Chondrocyte (in vitro differentiated cells): ENCODE data around the gene TSPAN9. TPM values are rescaled to one million over a fixed set of nuclear protein-coding genes. Genes with fewer than 3 reads are reported as not detected.

Source experiments
- DNase-seq: peaks from one replicate; pipeline ENCODE4 v3.0.0; 2021; ENCODE audit warnings: mixed read lengths, low spot score
- H3K27ac Mint-ChIP-seq: one replicate; pipeline ENCODE4 v1.8.0; 2021; ENCODE audit warnings: mild to moderate bottlenecking, moderate library complexity, mixed read lengths; ENCODE audit not compliant: unreplicated experiment
- H3K27me3 Mint-ChIP-seq: 2 replicates; pipeline ENCODE4 v1.8.0; 2021; ENCODE audit warnings: low read depth, mixed read lengths
- H3K36me3 Mint-ChIP-seq: 2 replicates; pipeline ENCODE4 v1.8.0; 2021; ENCODE audit warnings: low read depth, mixed read lengths
- H3K4me1 Mint-ChIP-seq: 2 replicates; pipeline ENCODE4 v1.8.0; 2021; ENCODE audit warnings: low read depth, mild to moderate bottlenecking, mixed read lengths
- H3K4me3 Mint-ChIP-seq: one replicate; pipeline ENCODE4 v1.8.0; 2021; ENCODE audit warnings: mild to moderate bottlenecking, moderate library complexity, mixed read lengths; ENCODE audit not compliant: unreplicated experiment
- H3K9me3 Mint-ChIP-seq: 2 replicates; pipeline ENCODE4 v1.8.0; 2021; ENCODE audit warnings: low read depth, mixed read lengths
- CTCF ChIP-seq: fragments of 200-600 bp; sonication (generic); IDR thresholded peaks from 2 replicates; pipeline ENCODE4 v1.5.0; 2021; ENCODE audit warnings: antibody characterized with exemption, mild to moderate bottlenecking, moderate library complexity
- total RNA-seq: library from RNA; stranded (reverse); gene quantifications from 3 replicates; pipeline ENCODE4 v1.2.1, GENCODE V29; 2021

The TSPAN9 gene
- total RNA-seq, 1 donor from 2014 or later, result 50.4 TPM

DNA sequence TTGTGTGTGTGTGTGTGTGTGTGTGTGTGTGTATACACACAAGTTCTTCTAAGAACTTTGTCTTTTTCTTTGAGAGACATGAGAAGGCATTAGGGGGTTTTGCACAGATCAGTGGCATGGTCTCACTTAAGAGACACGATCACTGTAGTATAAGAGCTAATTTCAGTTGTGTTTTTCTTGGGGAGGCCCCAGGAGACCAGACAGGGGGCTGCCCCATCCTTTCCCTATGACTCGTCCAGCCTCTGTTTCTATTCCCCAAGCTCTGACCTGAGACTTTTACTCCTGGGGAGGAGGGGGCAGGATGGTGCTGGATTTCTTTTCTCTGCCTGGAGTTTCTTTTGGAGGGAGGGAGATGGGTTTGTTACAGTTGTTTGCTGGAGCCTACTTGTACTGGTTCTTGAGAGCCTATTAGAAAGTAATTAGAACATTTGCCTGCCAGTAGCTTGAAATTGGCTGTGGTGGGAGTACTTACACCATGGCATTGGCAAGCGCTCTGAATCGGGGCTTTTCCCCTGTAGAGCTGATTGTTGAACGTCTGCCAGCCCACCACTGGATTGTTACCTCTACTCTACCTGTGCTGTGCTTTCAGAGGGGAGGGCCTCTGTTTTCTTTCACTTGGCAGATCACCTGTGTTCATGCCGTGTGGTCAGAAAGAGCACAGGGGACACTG is 109.5 kb downstream of the TSPAN9 start:
- Mint-ChIP-seq H3K27me3 (peaks cover 1% of the 10 kb centered on the region), H3K4me3 (no peak overlapping the region), H3K36me3 (no peaks in the 10 kb centered on the region), H3K27ac (no peak overlapping the region), H3K9me3 (no peaks in the 10 kb centered on the region), H3K4me1 (peaks cover 43% of the 10 kb centered on the region)
- DNase-seq, result no peak
- no peak for TF ChIP-seq CTCF

GRCh38 chr12:3187846-3188770 is 110.9 kb downstream of the TSPAN9 start:
- no peak for TF ChIP-seq CTCF
- H3K27me3 Mint-ChIP-seq, result peaks cover 1% of the 10 kb centered on the region
- H3K4me3 Mint-ChIP-seq, result no peak overlapping the region
- DNase-seq, result no peak
- no peaks in the 10 kb centered on the region for H3K36me3 Mint-ChIP-seq
- H3K4me1 Mint-ChIP-seq, result peaks cover 43% of the 10 kb centered on the region
- no peaks in the 10 kb centered on the region for H3K9me3 Mint-ChIP-seq
- no peak overlapping the region for H3K27ac Mint-ChIP-seq

- Mint-ChIP-seq H3K9me3 (no peaks in the 10 kb centered on the region), H3K36me3 (no peaks in the 10 kb centered on the region), H3K4me1 (peaks cover 43% of the 10 kb centered on the region), H3K27ac (no peak overlapping the region), H3K27me3 (peaks cover 1% of the 10 kb centered on the region), H3K4me3 (no peak overlapping the region)
- no peak for DNase-seq
- no peak for TF ChIP-seq CTCF
Measured at GRCh38 chr12:3189282-3189681, 112.1 kb downstream of the TSPAN9 start.

- H3K9me3 Mint-ChIP-seq, result no peaks in the 10 kb centered on the region
- peaks cover 37% of the 10 kb centered on the region for H3K4me1 Mint-ChIP-seq
- no peak overlapping the region for H3K4me3 Mint-ChIP-seq
- TF ChIP-seq CTCF, result no peak
- H3K27me3 Mint-ChIP-seq, result peaks cover 1% of the 10 kb centered on the region
- DNase-seq, result no peak
- H3K36me3 Mint-ChIP-seq, result no peaks in the 10 kb centered on the region
- no peak overlapping the region for H3K27ac Mint-ChIP-seq
Measured at GRCh38 chr12:3190101-3190500, 112.9 kb downstream of the TSPAN9 start.

DNA sequence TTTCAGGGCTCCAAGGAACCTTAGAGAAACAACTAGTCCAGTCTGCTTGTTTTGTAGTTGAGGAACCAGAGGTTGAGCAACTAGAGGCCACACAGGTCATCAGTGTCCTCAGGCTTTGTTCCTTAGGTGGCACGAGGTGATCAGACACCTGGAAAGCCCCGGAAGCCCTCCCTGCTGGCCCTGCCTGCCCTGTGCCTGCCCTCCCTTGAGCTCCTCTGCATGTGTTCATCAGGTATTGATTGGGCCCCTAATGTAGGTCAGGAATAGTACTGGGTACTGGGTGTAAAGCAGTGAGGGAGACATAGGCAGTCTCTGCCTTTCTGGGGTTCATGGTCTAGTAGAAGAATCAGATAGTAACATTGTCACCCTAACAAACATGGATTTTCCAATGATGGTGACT is 114.3 kb downstream of the TSPAN9 start:
- no peak for DNase-seq
- Mint-ChIP-seq H3K9me3 (no peaks in the 10 kb centered on the region), H3K36me3 (no peaks in the 10 kb centered on the region), H3K4me3 (no peak overlapping the region), H3K27ac (no peak overlapping the region), H3K4me1 (peaks cover 23% of the 10 kb centered on the region), H3K27me3 (peaks cover 1% of the 10 kb centered on the region)
- no peak for TF ChIP-seq CTCF
